ENCODE data around the gene CMTM1.

The CMTM1 gene, protein sequence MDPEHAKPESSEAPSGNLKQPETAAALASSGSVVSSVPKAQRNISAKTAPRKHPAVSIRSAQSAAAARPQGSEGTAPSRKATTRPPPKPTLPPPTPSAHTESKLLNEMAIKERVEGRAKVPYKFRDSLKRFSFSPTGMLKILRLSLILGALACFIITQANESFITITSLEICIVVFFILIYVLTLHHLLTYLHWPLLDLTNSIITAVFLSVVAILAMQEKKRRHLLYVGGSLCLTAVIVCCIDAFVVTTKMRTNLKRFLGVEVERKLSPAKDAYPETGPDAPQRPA

DNA sequence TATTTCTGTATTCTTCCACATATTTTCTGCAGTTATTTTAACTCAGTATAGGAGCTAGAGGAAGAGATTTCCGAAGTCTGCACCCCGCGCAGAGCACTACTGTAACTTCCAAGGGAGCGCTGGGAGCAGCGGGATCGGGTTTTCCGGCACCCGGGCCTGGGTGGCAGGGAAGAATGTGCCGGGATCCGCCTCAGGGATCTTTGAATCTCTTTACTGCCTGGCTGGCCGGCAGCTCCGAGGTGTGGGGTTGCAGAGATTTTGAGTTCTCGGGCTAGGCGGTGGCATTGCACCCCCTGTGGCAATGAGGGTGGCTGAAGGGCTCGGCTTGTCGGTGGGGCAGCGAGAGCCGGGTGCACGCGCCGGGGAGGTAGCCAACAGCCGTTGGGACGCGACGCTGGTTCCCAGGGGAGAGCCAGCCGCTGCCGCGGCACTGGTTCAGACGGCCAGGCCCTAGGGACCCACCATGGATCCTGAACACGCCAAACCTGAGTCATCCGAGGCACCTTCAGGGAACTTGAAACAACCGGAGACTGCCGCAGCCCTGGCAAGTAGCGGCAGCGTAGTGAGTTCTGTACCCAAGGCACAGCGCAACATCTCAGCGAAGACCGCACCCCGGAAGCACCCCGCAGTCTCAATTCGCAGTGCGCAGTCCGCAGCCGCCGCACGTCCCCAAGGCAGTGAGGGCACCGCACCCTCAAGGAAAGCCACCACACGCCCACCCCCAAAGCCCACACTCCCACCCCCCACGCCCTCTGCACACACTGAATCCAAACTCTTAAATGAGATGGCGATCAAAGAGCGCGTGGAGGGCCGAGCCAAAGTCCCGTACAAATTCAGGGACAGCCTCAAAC is at the start of gene CMTM1:
Gene CMTM1, plus strand, starts transcription at position 389 of the 851 bp plus-strand sequence. Its CDS starts 75 bp downstream, at position 464.
- DNase-seq, result no peak

DNA sequence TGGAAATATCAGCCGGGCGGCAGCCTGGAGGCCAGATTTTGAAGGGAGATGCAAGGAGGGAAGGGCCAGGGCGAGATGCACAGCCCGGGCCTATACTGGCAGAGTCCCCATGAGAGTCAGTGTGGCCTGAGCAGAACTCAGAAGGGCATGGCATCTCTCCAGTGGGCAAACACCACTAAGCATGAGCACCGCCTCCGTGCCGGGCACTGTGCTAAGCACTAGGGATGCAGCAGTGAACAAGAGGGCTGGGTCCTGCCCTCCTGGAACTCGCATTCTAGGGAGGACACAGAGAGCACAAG is 49.8 kb upstream of the CMTM1 start:
- no peak for DNase-seq

DNA sequence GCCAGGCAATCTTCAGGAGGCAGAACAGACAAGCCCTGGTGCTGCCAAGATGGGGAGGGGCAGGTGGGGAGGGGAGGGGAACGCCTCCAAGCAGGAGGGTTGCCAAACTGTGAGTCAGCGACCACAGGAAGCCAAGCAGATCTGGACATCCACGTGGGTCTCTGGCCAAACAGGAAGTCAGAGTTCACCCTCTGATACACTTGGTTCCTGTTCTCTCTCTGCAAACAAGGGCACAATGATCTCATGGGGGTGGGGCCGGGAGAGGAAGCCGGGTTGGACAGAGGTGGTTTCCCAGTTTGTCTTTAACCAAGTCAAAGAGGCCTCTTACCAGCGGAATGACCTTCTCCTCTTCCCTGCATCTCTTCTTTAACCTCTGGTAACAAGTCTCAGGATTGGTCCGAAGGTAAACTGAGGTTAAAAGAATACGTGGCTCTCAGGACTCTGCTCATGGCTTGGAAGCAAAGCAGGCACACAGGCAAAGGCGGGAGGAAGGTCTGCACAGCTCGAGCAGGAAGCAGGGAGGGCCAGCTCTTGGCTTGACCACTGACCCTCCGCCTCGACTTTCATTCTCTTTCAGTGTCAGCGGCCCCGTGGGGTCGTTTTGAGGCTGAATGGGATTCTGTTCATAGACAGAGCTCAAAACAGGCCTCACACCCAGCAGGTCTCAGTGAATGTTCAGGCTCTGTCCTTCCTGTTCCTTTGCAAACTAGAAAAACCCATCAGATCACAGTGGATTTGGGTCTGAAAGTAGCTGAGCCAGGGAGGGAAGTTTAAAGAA is 49.2 kb upstream of the CMTM1 start:
- DNase-seq, result peak; percentile 79

DNA sequence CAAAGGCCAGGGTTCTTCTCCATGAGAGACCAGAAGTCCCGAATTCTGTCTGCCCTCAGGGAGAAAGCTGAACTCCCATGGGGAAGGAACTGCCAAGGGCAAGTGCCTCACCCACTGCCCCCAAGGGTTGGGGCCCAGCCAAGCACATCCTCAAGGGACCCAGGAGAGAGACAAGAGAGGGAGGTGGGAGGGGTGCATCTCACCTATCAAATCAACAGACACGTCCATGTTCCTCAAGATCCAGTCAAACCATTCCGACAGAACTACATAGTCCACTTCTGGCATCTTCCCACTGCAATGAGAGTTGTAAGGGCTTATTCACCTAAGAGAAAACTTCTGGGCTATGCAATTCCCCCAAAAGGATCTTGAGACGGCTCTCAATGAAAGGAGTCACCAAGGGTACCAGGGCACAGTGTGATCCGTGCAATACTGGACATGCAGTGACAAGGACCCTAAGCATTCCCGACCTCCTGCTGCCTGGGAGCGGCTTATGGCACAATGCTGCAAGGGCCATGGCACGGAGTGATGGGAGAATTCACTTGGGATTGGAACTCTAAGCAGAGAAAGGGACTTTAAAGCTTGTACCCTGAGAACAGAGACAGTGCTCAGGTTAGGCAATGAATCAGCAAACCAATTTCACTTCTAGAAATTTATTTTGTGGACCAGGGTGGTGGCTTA is 48.5 kb upstream of the CMTM1 start:
- no peak for DNase-seq

DNA sequence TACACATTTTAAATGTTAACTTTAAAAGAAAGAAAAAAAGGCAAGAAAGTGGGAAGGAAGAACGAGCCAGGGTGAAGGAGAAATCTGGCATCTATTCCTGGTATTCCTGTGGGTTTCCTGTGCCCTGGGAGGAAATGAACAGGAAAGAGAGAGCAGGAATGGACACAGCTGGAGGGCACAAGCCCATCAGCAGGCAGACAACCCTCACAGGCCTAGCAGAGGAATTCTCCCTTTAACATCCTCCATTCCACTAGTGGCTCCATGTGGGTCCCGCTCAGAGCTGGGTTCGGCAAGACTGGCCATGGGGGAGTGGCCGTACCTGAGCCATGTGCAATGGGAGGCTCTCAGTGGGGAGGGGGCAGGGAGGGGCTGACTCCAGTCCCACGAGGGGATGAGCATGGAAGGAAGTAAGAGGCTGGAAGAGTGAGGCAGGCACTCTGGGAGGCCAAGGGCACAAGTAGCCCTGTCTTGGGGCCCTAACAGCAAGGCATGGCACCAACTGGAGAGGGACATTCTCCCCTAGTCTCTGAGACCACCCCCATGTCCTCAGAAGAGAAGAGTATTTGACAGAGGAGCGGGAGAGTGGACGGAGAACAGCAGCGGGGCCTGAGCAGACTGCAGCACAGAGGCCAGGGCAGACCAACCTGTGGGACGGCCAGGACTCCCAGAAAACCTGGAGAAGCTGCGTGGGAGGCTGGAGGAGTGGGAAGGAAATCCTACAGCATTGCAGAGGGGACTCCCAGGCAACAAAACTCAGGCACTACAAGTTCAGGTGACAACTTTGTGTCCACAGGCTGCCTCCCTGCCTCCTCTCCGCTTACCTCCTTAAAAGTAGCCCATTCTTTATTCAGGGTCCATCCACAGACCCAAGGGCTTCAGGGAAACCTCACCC is 46.5 kb upstream of the CMTM1 start:
- DNase-seq, result no peak

DNA sequence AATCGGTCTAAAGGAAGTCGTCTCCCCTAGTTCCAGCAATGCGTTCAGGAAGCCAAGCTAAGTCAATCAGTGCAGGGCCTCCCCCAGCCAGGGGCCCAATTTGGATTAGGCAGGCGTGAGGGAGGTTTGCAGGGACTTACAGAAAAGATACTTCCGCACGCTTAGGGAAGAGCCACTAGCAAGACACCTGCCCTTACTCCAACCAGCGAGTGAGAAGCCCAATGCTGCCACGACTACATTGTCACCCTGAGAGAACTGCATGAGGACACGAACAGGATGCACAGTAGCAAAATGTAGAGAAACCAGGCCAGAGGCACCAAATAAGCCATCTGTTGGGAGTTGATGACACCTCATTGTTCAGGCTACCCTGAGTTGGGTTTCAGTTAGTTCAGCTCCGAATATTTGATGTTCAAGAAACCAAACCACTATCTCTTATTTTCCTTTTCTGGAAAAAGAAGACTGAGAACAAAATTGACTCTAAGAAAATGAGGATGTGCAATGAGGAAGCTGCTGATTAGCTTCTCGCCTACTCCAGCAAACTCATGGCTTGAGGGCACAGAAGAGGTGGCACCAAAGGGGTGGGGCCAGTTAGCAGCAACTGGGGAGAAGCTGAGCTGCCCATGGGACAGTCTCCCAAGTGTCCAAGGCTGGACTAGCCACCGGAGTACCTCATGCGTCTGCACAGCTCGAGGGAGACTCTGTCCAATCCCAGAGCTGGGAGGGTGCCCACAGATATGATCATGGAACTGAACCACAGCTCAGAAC is 45.7 kb upstream of the CMTM1 start:
- no peak for DNase-seq

DNA sequence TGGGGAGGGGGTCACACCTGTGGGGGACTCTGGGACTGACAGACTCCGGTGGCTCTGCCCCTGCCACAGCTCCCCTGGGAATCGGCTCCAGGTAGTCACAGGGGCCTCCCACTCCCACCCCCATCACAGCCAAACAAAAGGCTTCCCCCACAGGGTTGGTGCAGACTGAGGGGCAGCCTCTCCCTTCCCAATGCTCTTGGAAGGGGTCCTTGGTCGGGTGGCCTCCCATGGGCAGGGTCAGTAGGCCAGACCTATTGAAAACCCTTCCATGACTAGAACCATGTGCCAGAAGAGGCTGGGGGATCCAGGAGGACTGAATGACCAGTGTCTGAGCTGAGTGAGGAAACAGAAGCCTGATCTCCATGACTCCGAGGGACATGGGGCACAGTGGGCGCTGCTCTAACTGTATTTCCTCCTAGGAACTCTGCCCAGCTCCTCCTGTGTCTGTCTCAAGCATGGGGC is 45.0 kb upstream of the CMTM1 start:
- no peak for DNase-seq

DNA sequence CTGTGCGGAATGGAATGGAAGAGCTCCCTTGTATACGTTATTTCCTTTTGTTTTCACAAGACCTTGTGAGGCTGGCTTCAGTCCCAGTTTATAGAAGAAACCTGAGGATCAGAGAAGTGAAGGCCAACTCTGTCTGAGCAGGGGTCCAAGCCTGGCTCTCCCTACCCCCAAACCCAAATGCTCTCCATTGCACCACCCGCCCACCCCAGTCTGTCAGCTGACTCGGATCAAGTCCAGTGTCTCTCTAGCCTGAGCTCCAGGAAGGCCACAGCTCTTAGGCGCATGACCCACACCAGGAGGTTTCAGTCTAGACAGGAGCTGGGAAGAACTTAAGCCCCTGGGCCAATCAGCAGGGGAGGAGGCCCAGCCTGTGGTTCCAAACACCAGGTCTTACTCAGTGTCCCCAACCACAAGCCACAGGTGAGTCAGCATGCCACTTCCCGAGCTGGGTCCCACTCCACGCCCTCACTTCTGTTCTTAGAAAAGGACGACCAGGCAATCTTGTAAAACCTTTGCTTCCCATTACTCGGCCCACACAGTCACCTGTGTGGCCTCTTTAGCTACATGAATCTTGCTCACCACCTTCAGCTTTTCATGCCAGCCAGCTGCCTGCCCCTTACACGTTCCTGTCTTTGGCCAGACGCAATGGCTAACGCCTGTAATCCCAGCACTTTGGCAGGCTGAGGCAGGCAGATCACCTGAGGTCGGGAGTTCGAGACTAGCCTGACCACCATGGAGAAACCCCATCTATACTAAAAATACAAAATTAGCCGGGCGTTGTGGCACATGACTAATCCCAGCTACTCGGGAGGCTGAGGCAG is 44.1 kb upstream of the CMTM1 start:
- peak; percentile 15 for DNase-seq

DNA sequence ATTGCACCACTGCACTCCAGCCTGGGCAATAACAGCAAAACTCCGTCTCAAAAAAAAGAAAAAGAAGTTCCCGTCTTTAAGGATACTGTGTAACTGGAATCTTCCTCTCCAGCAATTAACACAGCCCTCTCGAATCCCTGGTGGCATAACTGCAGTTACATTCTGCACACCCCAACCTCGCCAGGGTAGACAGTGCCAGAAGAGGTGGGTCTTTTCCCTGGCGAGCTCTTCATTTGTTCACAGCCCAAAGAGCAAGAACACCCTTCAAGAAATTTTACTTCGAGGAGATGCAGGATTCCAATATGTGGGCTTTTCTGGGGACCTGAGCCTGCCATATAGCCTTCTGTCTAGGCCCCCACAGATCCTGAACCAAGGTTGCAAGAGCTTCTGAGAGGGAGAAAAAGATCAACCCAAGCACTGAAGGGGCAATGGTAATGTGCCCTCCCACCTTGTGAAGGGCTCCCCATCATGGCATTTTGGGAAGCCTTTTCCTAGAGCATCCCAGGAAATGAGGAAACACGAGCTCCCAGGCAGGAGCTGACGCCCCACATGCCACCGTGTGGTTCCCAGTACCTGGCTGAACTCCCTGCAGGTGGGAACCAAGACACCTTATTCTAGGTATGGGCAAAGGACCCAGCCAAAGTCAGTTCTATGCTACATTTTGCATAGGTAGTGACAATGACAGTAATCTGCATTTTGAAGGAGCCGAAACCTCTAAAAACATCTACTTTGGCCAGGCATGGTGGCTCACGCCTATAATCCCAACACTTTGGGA is 43.2 kb upstream of the CMTM1 start:
- no peak for DNase-seq

DNA sequence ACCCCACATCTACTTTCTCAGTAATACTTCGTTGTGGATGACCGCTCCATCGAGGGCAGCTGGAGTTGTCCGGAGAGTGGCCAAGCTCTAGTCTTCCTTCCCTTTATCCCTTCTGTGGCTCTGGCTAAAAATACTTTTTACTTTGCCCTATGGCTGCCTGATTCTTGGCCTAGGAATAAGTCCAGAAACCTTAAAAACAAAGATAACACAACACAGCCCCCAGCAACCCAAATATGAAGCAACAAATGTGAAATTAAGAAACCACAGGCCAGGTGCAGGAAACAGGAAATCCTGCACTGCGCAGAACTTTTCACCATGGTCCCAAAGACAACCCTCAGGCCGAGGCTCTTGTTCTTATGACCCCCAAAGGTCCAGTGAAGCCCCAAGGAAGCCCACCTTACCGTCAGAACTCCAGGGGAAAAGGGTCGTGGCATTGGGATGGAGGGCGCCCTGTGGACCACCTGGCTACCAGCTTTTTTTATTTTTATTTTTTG is 42.3 kb upstream of the CMTM1 start:
- DNase-seq, result no peak

DNA sequence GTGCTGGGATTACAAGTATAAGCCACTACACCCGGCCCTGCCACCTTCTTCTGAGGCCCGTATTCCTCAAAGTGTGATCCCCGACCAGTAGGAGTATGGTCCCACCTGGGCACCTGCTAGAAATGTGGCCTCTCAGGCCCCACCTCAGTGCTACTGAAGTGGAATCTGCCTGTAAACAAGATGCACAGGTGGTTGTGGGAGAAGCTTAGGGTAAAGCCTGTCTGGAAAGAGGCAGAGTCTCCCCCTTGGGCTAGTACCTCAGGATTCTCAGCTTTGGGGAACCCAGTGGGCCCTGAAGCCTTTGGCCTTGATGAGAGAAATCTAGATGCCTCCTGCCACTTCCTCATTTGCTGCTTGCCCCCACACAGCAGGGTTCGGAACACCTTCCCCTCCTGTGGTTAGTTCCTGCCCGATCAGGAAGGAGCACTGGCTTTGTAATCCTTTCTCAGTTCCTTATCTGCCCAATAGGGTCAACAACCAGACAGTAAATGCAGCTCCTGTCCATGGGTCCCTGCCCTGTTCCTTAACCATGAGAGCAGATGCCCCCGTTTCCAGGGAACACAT is 41.6 kb upstream of the CMTM1 start:
- no peak for DNase-seq

DNA sequence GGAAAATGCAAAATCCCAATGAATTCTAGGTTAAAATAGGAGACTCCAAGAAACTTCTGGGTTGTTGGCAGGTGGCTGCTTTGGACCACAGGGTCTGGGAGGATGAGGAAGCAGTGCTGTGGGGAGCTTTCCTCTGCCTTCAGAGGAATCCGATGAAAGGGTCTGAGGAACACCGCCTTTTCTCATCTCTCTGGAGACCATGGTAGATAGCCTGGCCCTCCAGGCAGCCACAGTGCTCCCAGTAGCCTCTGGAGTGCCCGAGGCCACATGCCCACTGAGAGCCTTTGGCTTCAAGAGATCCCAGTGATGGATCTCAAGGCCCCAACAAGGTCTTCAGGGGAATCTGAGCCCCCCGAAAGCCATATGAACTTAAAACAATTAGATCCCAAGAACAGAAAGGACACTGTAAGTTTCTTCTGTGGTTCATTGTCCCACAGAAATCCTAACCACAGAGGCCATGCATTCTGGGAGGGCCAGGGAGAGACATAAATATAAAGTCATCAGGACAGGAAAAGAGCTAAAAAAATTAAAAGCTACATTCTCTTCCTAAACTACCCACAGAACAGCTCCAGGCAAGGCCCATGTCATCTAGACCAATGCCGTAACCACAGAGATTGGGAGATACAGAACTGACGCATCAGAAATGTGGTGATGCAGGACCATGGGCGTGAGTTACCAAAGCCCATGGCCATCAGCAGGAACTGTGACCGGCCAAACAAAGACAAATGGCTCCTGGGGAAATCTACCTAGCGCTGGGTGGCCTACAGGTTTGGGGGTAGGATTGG is 40.7 kb upstream of the CMTM1 start:
- DNase-seq, result no peak

DNA sequence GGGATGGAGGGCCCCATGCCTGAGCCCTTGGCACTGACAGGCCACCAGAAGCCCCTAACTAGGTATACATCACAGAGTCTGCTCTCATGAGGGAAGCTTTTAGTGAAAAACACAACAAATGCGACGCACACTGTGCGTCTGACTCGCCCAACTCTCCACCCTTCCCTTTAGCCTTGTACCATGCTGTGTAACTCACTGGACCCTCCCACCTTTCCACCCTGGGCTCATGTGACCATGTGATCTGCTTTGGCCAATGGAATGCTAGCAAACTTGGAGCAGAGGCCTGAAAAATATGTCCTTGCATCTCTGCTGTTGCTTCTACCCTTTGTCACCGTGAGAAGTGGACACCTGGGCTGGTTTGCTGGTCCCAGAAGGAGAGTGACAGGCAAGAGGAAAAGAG is 37.9 kb upstream of the CMTM1 start:
- no peak for DNase-seq

DNA sequence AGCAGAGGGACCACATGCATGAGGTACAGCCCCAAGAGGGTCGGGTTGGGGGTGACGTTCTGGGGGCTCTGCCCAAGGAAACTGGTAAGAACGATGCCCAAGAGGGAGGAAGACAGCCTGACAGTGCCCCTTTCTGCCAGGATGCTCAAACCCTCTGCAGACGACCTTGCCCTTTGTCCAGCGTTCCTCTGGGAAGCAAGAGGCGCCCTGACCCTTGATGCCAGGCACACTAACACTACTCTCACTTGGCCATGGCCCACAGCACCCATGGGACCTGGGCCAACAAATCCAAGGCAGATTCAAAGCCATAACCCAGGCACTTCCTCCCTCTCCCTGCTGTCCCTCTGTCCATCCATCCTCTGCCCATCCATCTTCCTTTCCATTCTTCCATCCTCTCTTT is 36.8 kb upstream of the CMTM1 start:
- DNase-seq, result no peak

DNA sequence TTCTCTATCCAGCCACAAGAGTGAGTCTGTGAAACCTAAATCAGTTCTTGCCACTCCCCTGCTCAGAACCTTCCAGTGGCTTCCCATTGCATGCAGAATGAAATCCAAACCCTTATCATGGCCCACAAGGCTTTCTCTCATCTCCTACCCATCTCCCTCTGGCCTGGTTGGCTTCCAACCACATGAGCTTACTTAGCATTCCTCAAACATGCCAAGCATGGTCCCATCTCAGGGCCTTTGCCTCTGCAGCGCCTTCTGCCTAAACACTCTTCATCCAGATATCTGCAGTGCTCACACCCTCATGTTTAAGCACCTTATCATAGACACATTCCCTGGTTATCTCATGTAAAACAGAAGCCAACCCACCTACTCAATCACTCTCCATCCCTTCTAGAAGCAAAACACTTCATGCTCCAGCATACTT is 31.9 kb upstream of the CMTM1 start:
- no peak for DNase-seq

DNA sequence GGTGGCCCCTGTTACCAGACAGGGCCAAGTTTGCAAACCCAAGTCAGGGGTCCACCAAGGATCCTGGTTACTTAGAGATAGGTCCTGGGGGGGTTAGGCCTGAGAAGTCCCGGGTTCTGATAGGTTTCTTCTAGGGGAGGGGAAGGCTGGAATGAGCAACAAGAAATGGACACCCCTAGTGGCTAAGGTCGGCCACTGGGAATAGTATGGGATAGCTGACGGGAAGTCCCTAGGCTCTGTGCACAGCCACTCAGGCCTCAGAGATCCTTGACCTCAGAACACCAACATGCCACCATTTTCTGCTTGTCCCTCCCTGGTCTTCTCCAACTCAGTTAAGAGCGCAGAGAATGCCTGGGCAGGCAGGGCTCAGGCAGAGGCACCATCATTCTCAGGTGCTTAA is 29.7 kb upstream of the CMTM1 start:
- DNase-seq, result no peak

DNA sequence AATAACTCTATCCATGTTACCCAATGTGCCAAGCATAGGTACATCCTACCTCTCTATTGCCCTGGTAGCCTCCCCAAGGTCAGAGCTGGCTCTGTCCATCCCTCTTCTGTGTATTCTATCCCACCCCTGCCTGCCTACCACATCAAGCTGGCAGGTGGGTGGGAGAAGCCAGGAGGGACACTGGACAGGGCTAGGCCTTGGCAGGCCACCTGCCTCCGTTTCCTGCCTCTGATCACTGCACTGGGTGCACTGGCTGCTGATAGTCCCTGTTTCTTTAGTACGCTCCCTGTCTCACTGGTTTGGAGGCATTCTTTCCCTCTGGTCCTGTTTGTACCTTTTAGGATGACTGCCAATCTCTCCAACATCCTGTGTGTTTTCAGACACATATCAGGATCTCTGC is 29.0 kb upstream of the CMTM1 start:
- no peak for DNase-seq

DNA sequence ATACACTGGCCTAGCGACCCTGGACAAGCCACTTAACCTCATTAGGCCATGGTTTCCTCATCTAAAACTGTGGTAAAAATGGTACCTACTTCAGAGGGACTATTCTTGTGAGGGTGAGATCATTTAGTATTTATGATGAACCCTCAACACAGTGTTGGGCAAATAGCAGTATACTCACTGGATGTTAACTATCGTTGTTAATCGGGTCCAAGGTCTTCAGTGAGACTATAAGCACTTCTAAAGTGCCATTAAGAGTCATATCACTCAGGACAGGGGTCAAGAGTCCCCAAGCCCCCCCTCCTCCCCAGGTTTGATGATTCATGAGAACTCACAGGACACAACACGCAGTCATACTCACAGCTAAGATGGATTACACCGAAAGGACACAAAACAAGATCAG is 27.3 kb upstream of the CMTM1 start:
- no peak for DNase-seq

All from GOT3 (cell line).